GM19468 (cell line): Measurements from ENCODE around the gene MADD.
"Not testable (repeated sequence)": the region's sequence is repeated elsewhere in the genome, so short reads cannot be mapped to it uniquely, and the experiment has no call there.

Experiments
- ATAC-seq: cut with Tn5 transposase; IDR thresholded peaks from one replicate; pipeline ENCODE4 v1.9.1; 2021; ENCODE audit warnings: mild to moderate bottlenecking, moderate library complexity, moderate number of reproducible peaks; ENCODE audit not compliant: unreplicated experiment; ENCODE audit errors: extremely low read depth

The MADD gene

GRCh38 chr11:47334699-47335411 lies 64.9 kb downstream of the MADD start:
- not testable (repeated sequence) for ATAC-seq

- ATAC-seq: no peak
Observed at GRCh38 chr11:47335733-47336132, 65.8 kb downstream of the MADD start.

- ATAC-seq: no peak
Observed at GRCh38 chr11:47336595-47336994, 66.7 kb downstream of the MADD start.

GRCh38 chr11:47337229-47337924 lies 67.4 kb downstream of the MADD start:
- no peak for ATAC-seq

GRCh38 chr11:47338396-47339241 lies 68.7 kb downstream of the MADD start:
- ATAC-seq: no peak

GRCh38 chr11:47340010-47340409 lies 70.1 kb downstream of the MADD start:
- ATAC-seq: no peak

GRCh38 chr11:47340980-47341775 lies 71.2 kb downstream of the MADD start:
- no peak for ATAC-seq

- no peak for ATAC-seq
Observed at GRCh38 chr11:47342036-47342803, 72.3 kb downstream of the MADD start.

- no peak for ATAC-seq
Observed at GRCh38 chr11:47342854-47343253, 72.9 kb downstream of the MADD start.

- ATAC-seq: no peak
Observed at GRCh38 chr11:47345890-47346563, 76.1 kb downstream of the MADD start.

- ATAC-seq: no peak
Observed at GRCh38 chr11:47347137-47347536, 77.2 kb downstream of the MADD start.

- ATAC-seq: no peak
Observed at GRCh38 chr11:47348131-47348802, 78.3 kb downstream of the MADD start.

GRCh38 chr11:47348859-47349258 lies 78.9 kb downstream of the MADD start:
- no peak for ATAC-seq

- no peak for ATAC-seq
Observed at GRCh38 chr11:47349521-47350095, 79.7 kb downstream of the MADD start.

GRCh38 chr11:47350315-47350714 lies 80.4 kb downstream of the MADD start:
- no peak for ATAC-seq

GRCh38 chr11:47351156-47352126 lies 81.5 kb downstream of the MADD start:
- ATAC-seq: no peak

- ATAC-seq: no peak
Observed at GRCh38 chr11:47352556-47352955, 82.6 kb downstream of the MADD start, which contains the start of gene MYBPC3. Gene MYBPC3 (minus strand): TSS chr11:47352702. CDS start chr11:47352647, 55 bp downstream.
